ENCODE measurements around the gene SYF2.

Gene SYF2

DNA sequence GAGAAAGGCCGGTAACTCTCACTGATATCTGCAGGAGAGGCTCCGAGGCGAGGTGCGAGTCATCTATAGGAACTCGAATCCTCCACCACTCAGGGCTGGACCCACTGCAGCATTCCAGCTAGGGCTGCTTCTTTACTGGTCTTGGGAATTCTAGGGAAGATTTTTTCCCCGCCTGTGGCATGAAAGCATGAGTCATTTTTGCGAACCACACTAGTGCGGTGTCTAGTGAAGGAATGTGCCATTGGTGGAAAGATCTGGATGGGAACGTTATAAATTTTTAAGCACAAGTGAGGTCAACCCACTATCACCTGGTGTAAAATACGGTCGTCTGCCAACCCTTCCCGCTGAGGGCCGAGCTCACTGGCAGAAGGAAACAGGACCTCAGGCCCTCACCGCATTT, 49.7 kb downstream of the SYF2 start:
- no peak for DNase-seq

GRCh38 chr1:25180996-25181395, 51.3 kb downstream of the SYF2 start:
- DNase-seq: no peak

DNA sequence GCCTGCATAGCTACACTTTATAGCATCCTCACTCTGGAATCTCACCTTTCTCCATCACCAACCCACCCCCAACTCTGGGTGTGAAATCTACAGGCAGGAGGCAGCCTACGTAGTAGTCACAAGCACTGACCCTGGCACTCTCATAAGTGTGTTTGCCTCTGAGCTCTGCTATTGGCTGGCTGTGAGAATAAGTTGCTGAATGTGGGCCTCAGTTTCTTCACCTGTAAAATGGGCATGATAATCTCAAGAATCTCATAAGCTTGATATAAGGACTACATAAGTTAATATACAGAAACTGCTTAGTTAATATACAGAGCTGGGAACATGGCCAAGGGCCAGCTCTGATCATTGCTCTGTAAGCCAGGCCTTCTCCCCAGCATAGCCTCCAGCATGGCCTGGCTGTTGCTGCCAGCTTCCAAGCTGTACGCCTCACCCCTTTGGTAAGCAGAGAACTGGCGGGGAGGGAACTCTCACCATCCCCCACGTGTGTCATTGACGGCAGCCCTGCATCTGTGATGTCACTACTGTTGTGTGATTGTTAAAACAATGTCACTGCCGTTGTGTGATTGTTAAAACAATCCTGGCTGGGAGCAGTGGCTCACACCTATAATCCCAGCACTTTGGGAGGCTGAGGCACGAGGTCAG, 53.3 kb downstream of the SYF2 start:
- no peak for DNase-seq

DNA sequence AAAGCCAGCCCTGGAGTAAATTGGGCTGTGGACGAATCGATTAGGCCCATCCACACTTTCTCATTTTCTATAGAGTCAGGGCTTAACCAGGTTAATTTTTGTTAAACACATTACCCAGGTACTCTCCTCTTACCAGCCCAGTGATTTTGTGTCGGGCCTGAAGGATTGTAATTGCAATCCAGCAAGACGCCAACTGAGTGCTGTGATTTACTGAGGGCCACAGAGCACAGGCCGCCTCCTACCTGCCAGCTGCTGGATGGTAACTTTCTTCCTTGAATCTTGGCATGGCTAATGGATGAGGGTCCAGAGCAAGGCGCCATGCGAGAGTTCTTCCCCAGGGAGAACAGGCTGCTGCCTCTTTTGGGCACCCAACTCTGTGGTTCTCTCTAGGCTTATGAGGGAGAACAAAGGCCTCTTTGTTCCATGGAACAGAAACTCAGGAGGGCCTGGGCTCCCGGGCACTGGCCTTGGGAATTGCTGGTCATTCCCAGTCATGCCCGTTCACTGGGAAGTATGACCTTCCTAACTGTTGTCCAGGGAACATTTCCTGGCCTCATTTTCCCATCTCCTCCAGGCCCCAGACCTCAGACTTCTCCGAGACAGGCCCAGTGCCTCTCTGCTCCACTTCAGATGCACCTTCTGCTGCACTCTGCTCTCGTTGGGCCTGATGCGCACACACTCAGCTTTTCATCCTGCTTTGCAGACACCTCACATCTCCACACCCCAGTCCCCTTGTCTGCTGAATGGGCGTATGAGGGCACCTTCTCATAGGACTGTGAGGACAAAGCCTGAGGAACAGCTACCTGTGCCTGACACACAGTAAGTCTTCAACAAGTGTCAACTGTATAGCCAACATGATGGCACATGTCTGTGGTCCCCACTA, 57.3 kb downstream of the SYF2 start:
- DNase-seq: no peak

DNA sequence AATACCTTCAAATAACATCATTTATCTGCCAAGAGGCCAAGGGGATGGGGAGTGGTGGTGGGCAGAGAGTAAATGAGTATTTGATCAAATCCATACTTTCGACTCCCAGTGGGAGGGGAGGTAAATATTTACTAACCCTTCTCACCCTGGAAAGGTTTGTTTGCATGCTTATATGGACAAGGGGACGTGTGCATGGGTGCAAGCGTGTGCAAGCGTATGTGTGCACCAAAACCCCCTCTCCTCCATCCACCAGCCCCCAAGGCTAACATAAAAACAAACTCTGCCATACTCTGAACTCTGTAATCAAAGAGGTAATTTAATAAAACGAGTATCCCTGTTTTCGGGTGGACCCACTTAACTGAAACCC, 58.0 kb downstream of the SYF2 start:
- DNase-seq: no peak

GRCh38 chr1:25173809-25174340, 58.4 kb downstream of the SYF2 start:
- DNase-seq: no peak

Measured in CD4-positive, alpha-beta T cell treated with Interferon alpha-2 for 1 hour (primary cell).